Measurements from ENCODE around the gene SLC25A10.
A peak's percentile ranks its signal among the peaks of the same experiment; 100 is the strongest.

SLC25A10 gene

GRCh38 chr17:81687770-81688541 is 24.1 kb upstream of the SLC25A10 start:
- no peak for DNase-seq

- DNase-seq: no peak
These were observed 23.5 kb upstream of the SLC25A10 start for GRCh38 chr17:81688616-81689015.

DNA sequence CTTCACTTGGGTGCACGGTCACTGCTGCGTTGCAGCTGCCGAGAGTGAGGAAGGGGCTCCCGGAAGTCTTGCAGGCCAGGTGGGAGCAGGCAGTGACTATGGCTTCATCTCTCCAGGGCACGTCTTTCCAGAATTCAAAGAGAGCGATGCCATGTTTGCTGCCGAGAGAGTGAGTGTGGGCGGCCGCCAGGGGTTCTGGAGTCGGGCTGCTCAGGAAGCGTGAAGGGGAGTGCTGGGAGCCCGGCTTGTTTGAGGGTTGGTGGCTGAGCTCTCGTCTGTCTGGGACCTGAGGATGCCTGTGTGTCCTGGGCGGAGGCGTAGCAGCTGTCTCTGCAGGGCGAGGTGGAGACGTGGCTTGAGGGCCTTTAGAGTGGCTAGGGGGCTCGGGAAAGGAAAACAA is 22.0 kb upstream of the SLC25A10 start:
- no peak for DNase-seq

GRCh38 chr17:81690549-81690948 is 21.5 kb upstream of the SLC25A10 start:
- no peak for DNase-seq

DNA sequence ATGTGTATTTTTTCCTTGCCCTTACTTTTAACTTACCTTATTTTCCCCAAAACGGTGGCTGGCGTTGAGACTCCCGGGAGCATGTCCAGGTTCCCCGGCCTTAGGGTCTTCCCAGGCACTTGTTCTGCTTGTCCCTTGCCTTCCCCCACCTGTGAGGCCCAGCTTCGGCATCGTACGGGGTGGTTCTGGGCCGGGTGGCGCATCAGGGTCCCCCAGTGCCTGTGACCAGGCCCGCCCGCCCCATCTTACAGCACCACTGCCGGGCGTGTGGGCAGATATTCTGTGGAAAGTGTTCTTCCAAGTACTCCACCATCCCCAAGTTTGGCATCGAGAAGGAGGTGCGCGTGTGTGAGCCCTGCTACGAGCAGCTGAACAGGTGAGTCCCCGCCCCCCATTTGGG is 20.9 kb upstream of the SLC25A10 start:
- no peak for DNase-seq

GRCh38 chr17:81691608-81692007 is 20.5 kb upstream of the SLC25A10 start:
- no peak for DNase-seq

- no peak for DNase-seq
These were observed 18.4 kb upstream of the SLC25A10 start for GRCh38 chr17:81693509-81694210.

DNA sequence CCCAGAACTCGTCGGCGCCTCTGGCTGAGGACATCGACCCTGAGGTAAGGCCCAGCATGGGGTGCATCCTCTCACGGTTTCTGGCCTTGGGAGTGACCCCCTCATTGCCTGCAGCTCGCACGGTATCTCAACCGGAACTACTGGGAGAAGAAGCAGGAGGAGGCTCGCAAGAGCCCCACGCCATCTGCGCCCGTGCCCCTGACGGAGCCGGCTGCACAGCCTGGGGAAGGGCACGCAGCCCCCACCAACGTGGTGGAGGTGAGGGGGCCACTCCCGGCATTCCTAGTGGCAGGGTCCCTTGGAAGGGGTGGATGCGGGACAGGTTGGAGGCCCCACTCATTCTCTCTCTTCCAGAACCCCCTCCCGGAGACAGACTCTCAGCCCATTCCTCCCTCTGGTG is 17.3 kb upstream of the SLC25A10 start:
- no peak for DNase-seq

- no peak for DNase-seq
These were observed 16.9 kb upstream of the SLC25A10 start for GRCh38 chr17:81695211-81695610.

- DNase-seq: no peak
These were observed 16.3 kb upstream of the SLC25A10 start for GRCh38 chr17:81695801-81696200.

DNA sequence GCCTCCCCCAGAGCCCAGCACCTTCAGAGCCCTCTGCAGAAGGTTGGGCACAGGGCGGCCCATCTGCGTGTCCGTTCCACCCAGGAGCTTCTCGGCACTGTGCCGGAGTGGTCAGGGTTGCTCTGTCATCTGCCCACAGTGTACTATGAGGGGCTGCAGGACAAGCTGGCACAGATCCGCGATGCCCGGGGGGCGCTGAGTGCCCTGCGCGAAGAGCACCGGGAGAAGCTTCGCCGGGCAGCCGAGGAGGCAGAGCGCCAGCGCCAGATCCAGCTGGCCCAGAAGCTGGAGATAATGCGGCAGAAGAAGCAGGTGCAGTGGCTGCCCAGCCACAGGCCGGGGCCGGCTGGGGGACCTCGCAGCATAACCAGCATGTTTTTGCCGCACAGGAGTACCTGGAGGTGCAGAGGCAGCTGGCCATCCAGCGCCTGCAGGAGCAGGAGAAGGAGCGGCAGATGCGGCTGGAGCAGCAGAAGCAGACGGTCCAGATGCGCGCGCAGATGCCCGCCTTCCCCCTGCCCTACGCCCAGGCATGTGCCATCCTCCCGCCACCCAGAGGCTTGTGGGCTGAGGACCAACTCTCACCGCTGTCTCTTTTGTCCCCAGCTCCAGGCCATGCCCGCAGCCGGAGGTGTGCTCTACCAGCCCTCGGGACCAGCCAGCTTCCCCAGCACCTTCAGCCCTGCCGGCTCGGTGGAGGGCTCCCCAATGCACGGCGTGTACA is 15.7 kb upstream of the SLC25A10 start:
- DNase-seq: no peak

GRCh38 chr17:81697261-81698044 is 14.6 kb upstream of the SLC25A10 start:
- DNase-seq: no peak

DNA sequence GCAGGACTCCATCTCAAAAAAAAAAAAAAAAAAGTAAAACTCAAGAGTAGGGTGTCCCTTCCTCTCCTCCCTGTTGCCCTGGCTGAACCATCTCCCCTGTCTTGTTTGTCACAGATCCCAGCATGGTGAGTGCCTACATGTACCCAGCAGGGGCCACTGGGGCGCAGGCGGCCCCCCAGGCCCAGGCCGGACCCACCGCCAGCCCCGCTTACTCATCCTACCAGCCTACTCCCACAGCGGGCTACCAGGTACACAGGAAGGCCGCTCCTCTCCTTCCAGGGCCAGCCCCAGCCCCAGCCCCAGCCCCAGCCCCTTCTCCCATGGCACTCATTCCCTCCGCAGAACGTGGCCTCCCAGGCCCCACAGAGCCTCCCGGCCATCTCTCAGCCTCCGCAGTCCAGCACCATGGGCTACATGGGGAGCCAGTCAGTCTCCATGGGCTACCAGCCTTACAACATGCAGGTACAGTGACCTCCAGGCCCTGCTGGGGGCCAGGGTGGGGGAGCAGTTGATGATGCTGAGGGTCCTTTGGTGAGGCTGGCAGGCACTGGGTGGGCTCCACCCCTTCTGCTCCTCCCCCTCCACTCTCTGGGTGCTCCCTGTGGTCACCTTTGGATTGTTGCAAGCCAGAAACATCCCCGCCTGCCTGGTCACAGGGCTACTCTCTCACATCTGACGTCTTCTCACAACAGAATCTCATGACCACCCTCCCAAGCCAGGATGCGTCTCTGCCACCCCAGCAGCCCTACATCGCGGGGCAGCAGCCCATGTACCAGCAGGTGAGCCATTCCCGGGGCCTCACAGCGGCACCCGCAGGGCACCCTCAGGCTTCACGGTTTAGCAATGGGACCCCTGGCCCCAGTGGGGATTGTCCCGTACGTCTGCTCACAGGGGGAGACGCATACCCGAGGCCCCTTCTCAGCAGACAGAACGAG is 11.5 kb upstream of the SLC25A10 start:
- no peak for DNase-seq

- DNase-seq: no peak
These were observed 10.6 kb upstream of the SLC25A10 start for GRCh38 chr17:81701288-81702071.

DNA sequence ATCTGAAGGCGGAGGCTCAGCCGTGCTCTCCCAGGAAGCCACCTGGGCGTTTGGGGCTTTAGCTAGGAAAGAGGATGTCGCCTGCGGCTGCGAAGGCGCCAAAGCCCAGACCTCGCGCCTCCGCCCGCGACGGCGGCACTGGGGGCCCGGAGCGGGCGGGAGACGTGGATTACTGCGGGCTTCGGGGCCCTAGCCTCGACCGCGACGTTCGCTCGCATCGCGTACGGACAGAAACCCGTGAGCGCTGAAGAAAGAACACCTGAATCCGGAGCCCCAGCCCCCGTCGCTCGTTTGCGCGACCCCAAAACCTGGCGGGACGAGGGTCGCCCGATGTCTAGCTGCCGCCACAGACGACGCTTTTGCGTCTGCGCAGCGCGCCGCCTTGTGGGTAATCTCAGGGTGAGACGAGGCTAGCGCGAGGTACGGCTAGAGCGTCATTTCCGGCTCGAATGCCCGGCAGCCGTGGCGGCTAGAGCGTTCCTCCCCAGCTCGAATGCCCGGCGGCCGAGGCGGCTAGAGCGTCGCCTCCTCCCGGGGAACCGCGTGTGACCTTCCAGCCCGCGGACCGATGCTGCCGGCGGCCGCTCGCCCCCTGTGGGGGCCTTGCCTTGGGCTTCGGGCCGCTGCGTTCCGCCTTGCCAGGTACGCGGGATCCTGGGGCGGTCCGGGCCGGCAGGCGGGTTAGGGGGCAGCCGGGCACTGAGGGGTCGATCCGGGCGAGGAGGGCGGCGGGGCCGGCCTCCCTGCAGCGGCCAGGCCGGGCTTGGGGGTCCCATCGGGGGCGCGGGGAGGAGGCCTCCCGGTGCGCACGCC is 8.9 kb upstream of the SLC25A10 start, which contains the start of gene MRPL12:
MRPL12 (plus strand) TSS at position 434 of the 813 bp plus-strand sequence; CDS start at position 569, 135 bp downstream.
- peak; percentile 87 for DNase-seq

DNA sequence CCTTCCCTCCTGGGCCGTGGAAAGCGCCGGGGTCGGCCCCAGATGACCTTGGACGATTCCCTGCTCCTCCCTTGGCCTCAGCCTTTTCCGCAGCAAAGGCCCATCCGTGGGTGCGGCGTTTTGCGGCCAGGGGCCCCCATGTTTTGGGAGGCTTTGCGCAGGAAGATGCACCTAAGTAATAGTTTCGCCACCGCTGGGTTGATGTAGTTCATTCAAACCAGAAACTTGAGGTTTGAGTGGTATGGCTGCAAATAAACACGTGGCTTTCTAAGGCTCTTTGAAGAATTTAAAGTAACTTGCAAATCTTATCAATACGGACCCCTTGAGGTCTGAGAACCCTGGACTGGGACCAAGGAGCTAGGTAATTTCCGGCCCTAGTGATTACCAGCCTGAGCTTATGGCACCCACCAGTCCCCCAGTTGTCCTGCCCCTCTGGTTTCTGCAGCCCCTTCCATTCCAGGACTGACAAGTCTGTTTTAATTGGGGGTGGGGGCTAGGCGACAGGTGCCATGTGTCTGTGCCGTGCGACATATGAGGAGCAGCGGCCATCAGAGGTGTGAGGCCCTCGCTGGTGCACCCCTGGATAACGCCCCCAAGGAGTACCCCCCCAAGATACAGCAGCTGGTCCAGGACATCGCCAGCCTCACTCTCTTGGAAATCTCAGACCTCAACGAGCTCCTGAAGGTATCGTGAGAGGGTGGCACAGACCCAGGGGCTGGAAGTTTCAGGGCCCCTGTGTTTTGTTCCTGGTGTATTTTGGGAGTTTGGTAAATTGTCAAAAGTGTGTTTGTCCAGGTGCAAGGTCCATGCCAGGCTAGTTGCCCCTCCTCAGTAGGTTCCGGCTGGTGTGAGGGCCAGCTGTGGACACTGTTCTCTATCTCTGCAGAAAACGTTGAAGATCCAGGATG is 8.1 kb upstream of the SLC25A10 start:
- no peak for DNase-seq

- no peak for DNase-seq
These were observed 6.4 kb upstream of the SLC25A10 start for GRCh38 chr17:81705518-81706231.

- DNase-seq: no peak
These were observed 5.9 kb upstream of the SLC25A10 start for GRCh38 chr17:81706232-81706611.

All from activated gamma-delta T cell (primary cell).